ENCODE results near the gene SMPDL3A. TPM values are rescaled to one million over a fixed set of nuclear protein-coding genes. Genes with fewer than 3 reads are reported as not detected.

SMPDL3A gene
- total and polyA plus RNA-seq, 2 of the 13 experiments (the other 11 are each of a cell fraction or from before 2014, with no cell fraction given) = 7.8 to 17.3 TPM

DNA sequence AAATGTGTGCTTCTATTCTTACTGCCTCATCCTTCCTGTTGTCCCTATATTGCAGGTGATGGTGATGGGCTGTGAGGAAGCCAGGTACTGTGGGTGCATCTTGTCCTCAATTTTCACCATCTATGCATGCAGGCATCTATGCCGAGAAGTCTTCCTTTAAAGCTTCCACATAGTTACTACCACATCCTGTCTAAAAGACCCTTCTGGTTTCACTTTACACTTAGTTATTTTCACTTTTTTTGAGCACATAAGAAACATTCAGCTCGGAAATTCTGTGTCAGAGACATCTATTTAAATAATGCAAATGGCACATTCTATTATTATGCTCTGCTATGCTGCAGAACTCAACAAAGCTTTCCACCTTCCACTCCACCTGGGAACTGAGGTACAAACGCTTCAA lies 37.7 kb upstream of the SMPDL3A start:
- Histone ChIP-seq H3K9ac (ENCODE audit: insufficient read depth, low read depth, low read length) (no peak overlapping the region), H3K4me3 (replicated peaks in 1 of 3; ENCODE audit: insufficient read depth in 1 of 3, low read depth in 2 of 3, low read length in 3 of 3) (no peak overlapping the region), H3K79me2 (ENCODE audit: insufficient read depth, low read length) (no peaks in the 10 kb centered on the region), H3K4me1 (ENCODE audit: insufficient read depth, low read length) (no peaks in the 10 kb centered on the region), H3K4me2 (ENCODE audit: low read depth, low read length) (no peak overlapping the region), H3K27me3 (ENCODE audit: control insufficient read depth in 1 of 2, insufficient read depth in 2 of 2, low read length in 2 of 2) (no peaks in the 10 kb centered on the region), H2AFZ (ENCODE audit: low read length) (no peak overlapping the region), H3K36me3 (replicated peaks in 1 of 2; ENCODE audit: control insufficient read depth in 1 of 2, insufficient read depth in 2 of 2, low read length in 2 of 2) (no peaks in the 10 kb centered on the region), H3K9me3 (ENCODE audit: low read length) (no peaks in the 10 kb centered on the region), H4K20me1 (ENCODE audit: insufficient read depth, low read length) (no peaks in the 10 kb centered on the region), H3K27ac (ENCODE audit: extremely low read length, insufficient read depth, low read length) (no peak overlapping the region)
- POLR2A ChIA-PET = interaction anchor here (1.1 kb wide), 1 partner anchor 38 kb away, joined by 3 read pairs; the partner anchor contains the start of gene SMPDL3A
- intact Hi-C loops (cut with micrococcal nuclease; ENCODE audit: unreplicated experiment) = no loop called here
- no peak for TF ChIP-seq ZNF337 (CRISPR knock-in tag; IDR thresholded peaks at IDR 0.05; ENCODE audit: borderline replicate concordance, low read depth)
- TF ChIP-seq, protein P1, sequence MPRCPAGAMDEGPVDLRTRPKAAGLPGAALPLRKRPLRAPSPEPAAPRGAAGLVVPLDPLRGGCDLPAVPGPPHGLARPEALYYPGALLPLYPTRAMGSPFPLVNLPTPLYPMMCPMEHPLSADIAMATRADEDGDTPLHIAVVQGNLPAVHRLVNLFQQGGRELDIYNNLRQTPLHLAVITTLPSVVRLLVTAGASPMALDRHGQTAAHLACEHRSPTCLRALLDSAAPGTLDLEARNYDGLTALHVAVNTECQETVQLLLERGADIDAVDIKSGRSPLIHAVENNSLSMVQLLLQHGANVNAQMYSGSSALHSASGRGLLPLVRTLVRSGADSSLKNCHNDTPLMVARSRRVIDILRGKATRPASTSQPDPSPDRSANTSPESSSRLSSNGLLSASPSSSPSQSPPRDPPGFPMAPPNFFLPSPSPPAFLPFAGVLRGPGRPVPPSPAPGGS (CRISPR knock-in tag; IDR thresholded peaks at IDR 0.05) = no peak
- TF ChIP-seq, protein P2, sequence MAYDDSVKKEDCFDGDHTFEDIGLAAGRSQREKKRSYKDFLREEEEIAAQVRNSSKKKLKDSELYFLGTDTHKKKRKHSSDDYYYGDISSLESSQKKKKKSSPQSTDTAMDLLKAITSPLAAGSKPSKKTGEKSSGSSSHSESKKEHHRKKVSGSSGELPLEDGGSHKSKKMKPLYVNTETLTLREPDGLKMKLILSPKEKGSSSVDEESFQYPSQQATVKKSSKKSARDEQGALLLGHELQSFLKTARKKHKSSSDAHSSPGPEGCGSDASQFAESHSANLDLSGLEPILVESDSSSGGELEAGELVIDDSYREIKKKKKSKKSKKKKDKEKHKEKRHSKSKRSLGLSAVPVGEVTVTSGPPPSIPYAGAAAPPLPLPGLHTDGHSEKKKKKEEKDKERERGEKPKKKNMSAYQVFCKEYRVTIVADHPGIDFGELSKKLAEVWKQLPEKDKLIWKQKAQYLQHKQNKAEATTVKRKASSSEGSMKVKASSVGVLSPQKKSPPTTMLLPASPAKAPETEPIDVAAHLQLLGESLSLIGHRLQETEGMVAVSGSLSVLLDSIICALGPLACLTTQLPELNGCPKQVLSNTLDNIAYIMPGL (CRISPR knock-in tag; IDR thresholded peaks at IDR 0.05; ENCODE audit: borderline replicate concordance in 1 of 2, low read depth in 1 of 2) = no peak
- no peak for TF ChIP-seq SOX13 (IDR thresholded peaks at IDR 0.05)
- TF ChIP-seq SOX13 (CRISPR knock-in tag; conservative IDR thresholded peaks at IDR 0.05 in 1 of 2, IDR thresholded peaks at IDR 0.05 in 1 of 2) = no peak
- no peak for TF ChIP-seq ZNF782 (CRISPR knock-in tag; IDR thresholded peaks at IDR 0.05; ENCODE audit: borderline replicate concordance)
- no peak for TF ChIP-seq ZNF569 (CRISPR knock-in tag; IDR thresholded peaks at IDR 0.05; ENCODE audit: borderline replicate concordance)
- no peak for TF ChIP-seq ZNF407 (CRISPR knock-in tag; IDR thresholded peaks at IDR 0.05; ENCODE audit: not compliant biosample characterization)
- TF ChIP-seq CCDC6 (CRISPR knock-in tag; IDR thresholded peaks at IDR 0.05) = no peak
- TF ChIP-seq ZNF776 (CRISPR knock-in tag; IDR thresholded peaks at IDR 0.05) = no peak
- no peak for TF ChIP-seq SRY (CRISPR knock-in tag; IDR thresholded peaks at IDR 0.05)
- no peak for TF ChIP-seq ZNF101 (CRISPR knock-in tag; IDR thresholded peaks at IDR 0.05; ENCODE audit: borderline replicate concordance, low read depth)
- no peak for FAIRE-seq
- no peak for ATAC-seq
- in situ Hi-C loops (cut with HindIII; ENCODE audit: extremely low pct_ligation_motif_present, low pct_unique_long_range_greater_than_20kb) = no loop called here
- no peak for DNase-seq (ENCODE audit: low spot score)
- no TSS peak for BruUV-seq (replicated peaks)
- 2% methylated on average over 3 of the region's 3 CpGs for WGBS (ENCODE audit: low lambda C conversion rate)
- CTCF ChIA-PET (ENCODE audit: low intra/inter-chr PET ratio, low total read pairs) = no interaction called here
